SK-N-SH (cell line): ENCODE data around the gene PPHLN1.

Experiments used
- USF1 ChIP-seq: IDR thresholded peaks from 2 replicates; pipeline ENCODE4 v1.4.0; 2012; ENCODE audit warnings: low read depth, borderline replicate concordance
- TF ChIP-seq, protein P1 (sequence below): fragments of 150-350 bp; IDR thresholded peaks from 2 replicates; pipeline ENCODE4 v1.6.1; 2017; ENCODE audit warnings: antibody characterized with exemption, low read length, low read depth, borderline replicate concordance

GRCh38 chr12:42356344-42356743 lies 30.4 kb downstream of the PPHLN1 start:
- no peak for TF ChIP-seq USF1
- TF ChIP-seq, protein P1, sequence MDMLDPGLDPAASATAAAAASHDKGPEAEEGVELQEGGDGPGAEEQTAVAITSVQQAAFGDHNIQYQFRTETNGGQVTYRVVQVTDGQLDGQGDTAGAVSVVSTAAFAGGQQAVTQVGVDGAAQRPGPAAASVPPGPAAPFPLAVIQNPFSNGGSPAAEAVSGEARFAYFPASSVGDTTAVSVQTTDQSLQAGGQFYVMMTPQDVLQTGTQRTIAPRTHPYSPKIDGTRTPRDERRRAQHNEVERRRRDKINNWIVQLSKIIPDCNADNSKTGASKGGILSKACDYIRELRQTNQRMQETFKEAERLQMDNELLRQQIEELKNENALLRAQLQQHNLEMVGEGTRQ = no peak
